ENCODE data around the gene TRNT1. TPM values are rescaled to one million over a fixed set of nuclear protein-coding genes. Genes with fewer than 3 reads are reported as not detected.

Gene TRNT1
- total RNA-seq, 2 donors from 2014 or later: 27.3 to 45.6 TPM

Other genes starting within 250 kb of the TRNT1 start
- 10 to 100 TPM in 1 of 2 donors, 1 to 10 TPM in 1; 3.7 to 10.4 TPM for gene IL5RA, start 16.6 kb upstream of the TRNT1 start, total RNA-seq
- 100 to 1,000 TPM; 129 to 139 TPM for gene CRBN, start 52.8 kb downstream of the TRNT1 start, total RNA-seq

All from T-helper 17 cell (primary cell).